HG02571 (cell line): ENCODE data around the gene EEPD1.
"Not testable (repeated sequence)": the region's sequence is repeated elsewhere in the genome, so short reads cannot be mapped to it uniquely, and the experiment has no call there.

ENCODE experiments used
- ATAC-seq: cut with Tn5 transposase; IDR thresholded peaks from one replicate; pipeline ENCODE4 v1.9.1; 2021; ENCODE audit warnings: mild to moderate bottlenecking, moderate library complexity; ENCODE audit not compliant: unreplicated experiment

Gene EEPD1

DNA sequence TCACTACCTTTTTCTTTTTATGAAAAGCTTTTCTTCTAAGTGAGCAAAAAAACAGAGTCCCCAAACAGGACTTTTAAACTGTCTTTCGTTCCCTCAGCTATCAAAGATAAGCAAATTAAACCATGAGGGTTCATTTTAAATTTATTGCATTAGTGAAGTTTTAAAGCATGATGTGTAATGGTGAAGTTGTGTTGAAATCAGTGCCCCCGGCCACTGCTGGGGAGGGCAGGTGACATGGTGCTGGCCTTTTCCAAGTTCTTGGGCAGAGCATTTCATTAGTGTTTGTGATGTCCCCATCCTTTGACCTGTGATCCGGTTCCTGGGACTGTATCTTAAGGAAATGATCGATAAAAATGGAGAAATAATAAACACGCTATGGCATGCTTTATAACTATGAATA is 96.0 kb downstream of the EEPD1 start:
- no peak for ATAC-seq

DNA sequence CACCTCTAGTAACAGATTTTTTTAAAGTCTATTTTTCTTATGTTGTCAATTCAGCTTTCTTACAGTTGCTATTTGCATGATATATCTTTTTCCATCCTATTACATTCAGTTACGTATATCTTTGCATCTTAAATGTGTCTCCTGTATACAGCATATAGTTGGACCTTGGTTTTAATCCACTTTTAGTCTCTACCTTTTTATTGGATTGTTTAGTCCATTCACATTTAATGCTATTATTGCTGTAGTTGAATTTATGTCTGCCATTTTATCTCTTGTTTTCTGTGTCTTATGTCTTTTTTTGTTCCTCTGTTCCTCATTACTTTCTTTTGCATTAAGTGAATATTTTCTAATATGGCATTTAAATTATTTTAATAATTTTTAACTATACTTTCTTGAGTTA is 100.6 kb downstream of the EEPD1 start:
- no peak for ATAC-seq

- not testable (repeated sequence) for ATAC-seq
These were observed 105.6 kb downstream of the EEPD1 start for GRCh38 chr7:36258510-36259259.

- no peak for ATAC-seq
These were observed 107.4 kb downstream of the EEPD1 start for GRCh38 chr7:36260481-36260880.

GRCh38 chr7:36261019-36261754 is 108.1 kb downstream of the EEPD1 start:
- ATAC-seq: no peak

GRCh38 chr7:36262309-36263094 is 109.4 kb downstream of the EEPD1 start:
- ATAC-seq: no peak

DNA sequence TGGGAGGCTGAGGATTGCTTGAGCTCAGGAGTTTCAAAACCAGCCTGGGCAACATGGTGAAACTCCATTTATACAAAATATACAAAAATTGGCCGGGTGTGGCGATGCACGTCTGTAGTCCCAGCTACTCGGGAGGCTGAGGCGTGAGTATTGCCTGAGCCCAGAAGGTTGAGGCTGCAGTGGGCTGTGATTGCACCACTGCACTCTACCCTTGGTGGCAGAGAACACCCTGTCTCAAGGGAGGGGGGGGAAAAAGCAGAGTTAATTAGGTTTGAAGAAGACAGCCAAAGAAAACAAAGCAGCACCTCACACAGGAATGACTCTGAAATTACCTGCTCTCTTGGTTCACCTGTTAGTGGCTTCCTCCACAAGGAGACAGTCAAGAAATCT is 110.0 kb downstream of the EEPD1 start:
- no peak for ATAC-seq

DNA sequence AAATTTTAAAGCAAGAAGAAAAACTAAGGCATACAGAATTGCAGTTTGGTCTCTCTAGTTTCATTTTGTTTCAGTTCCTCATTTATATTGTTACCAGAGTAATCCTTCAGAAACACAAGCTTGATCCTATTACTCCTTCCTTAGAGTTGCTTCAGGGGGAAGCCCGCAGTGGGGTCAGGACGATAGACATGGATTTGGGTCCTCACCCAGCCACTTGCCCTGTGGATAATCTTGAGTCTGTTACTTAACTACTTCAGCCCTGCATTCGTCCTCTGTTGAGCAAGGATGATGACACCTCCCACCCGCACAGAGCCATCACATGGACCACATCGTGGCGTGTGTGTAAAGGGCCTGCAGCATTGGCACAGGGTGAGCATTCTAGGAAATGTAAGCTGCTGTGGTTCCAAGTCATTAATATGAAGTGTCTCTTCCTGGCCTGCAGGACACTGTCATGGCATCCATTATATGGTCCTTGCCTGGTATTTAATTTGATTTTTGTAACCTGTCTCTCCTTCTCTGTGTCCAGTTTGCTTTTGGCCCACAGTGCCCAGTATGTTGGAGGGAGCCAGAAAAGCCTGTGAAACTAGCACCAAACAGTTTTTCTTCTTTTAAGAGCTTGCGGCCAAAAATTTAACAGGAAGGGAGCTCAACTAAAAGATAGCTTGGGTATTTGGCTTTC is 111.2 kb downstream of the EEPD1 start:
- ATAC-seq: no peak

- no peak for ATAC-seq
These were observed 112.0 kb downstream of the EEPD1 start for GRCh38 chr7:36264913-36265516.

DNA sequence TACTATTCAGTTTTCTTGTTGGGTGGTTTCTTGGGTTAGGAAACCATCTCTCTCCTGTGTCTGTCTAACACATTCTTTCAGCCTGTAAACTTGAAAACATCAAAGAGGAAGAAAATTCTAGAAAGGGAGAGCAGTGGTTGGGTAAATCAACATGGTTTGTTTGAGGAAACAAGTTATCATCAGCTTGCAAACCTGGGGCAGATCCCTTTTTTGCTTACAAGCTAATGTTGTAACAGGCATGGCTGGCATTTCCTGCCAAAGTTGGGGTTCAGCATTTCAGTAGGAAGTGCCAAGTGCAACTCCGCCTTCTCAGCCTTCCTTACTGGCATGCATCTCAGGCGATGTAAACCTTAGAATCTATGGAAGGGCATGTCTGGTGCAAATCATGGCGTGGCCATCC is 112.6 kb downstream of the EEPD1 start:
- no peak for ATAC-seq

- no peak for ATAC-seq
These were observed 113.1 kb downstream of the EEPD1 start for GRCh38 chr7:36266190-36266589.

DNA sequence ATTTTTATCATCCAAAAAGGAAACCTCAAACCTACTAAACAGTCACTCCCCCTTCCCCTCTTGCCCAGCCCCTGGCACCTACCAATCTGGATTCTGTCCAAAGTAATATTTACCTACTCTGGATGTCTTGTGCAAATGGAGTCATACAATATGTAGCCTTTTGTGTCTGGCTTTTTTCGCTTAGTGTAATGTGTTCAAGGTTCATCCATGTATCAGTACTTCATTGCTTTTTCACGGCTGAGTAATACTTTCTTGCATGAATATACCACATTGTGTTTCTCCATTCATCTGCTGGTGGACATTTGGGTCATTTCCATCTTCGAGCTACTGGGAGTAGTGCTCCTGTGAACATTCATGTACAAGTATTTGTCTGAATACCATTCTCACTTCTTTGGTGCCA is 113.6 kb downstream of the EEPD1 start:
- no peak for ATAC-seq

DNA sequence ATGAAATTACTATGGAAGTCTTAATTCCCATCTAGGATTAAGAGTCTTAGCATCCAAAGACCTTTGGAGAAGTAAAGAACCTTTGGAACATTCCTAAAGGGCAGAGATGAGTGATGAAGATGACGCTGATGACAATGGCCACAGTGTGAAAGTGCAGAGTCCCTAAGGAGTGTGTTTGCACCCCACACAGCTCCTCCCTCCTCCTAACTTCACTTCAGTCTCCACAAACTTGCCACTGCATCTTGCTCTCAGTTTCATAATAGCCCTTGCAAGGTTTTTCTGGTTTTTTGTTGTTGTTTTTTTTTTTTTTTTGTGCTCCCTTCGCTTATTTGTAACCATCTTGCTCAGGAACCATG is 119.1 kb downstream of the EEPD1 start:
- no peak for ATAC-seq

- ATAC-seq: no peak
These were observed 119.7 kb downstream of the EEPD1 start for GRCh38 chr7:36272567-36273269.

GRCh38 chr7:36273836-36274235 is 120.8 kb downstream of the EEPD1 start:
- no peak for ATAC-seq

DNA sequence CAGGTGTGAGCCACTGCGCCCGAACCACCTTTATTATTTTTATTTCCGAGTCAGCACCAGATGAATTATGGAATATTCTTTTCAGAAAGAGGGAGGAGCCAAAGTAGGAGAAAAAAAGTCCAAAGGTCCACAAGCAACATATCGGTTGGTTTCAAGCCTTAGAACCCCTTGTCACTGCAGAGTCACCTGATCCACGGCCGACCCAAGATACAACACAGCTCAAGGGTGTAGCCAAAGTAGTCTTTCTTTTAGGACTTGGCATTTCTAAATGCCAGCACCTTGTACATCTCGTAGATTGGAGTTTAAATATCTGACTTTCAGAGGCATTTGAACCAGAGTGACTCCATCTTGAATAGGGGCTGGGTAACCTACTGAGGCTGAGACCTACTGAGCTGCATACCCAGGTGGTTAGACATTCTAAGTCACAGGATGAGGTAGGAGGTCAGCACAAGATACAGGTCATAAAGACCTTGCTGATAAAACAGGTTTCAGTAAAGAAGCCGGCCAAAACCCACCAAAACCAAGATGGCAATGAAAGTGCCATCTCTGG is 122.8 kb downstream of the EEPD1 start:
- no peak for ATAC-seq

DNA sequence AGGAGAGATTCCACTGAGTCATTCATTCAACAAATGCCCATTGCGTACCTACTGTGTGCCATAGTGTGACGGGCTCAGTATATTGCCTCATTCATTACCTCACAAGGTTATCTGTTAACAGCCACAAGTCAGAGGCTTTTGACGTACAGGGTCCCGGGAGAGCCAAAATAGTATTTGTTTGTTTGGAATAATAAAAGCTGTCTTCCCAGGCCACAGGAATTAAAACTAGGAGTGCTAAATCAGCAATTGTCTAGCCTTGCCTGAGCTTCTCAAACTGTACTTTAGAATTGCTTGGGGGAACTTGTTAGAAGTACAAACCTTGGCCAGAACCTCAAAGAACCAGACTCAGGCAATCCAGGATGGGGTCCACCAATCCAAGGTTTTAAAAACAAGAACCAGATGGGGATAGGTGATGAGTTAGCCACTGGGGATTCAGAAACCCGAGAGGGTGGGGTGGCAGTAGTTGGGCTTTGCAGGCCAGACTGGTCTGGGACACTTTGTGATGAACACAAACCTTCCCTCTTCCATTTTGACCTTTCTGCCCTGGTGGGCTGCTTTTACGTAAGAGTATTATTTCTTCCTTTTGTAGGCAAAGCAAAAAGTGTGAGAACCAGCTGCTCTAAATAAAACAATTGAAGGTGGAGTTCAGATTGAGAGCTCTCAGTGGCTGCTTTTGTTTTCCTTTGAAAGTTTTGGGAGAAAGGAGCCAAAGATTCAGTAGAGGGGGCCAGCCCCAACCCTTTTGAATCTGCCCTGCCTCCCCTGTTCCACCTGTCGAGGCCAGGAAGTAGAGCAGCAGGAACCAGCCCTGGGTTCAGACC is 123.6 kb downstream of the EEPD1 start:
- ATAC-seq: no peak

GRCh38 chr7:36277249-36277542 is 124.1 kb downstream of the EEPD1 start:
- no peak for ATAC-seq

DNA sequence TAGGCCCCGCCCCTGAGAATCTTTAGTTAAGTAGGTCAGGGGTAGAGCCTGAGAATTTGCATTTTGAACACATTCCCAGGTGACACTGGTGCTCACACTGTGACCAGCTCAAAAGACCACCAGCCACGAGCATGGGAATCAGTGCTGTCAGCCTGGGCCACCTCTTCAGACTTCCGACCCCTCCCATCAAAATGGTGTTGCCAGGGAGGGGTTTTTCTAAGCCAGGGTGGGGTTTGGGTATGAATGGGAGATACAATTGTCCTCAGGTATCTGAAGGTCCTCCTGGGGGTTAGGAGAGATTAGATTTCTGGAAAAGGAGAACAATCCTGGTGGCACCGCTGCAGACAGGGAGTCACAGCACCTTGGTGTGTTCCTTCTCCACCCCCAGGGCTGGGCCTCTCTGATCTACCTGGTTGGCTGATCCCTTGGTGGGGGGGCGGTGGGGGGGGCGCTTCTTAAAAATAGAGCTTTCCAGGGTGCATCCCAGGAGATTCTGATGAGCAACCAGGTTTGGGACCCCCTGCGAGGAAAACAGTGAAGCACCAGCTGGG is 125.1 kb downstream of the EEPD1 start:
- ATAC-seq: no peak
